Measurements from ENCODE around the gene SOX4.

DNA sequence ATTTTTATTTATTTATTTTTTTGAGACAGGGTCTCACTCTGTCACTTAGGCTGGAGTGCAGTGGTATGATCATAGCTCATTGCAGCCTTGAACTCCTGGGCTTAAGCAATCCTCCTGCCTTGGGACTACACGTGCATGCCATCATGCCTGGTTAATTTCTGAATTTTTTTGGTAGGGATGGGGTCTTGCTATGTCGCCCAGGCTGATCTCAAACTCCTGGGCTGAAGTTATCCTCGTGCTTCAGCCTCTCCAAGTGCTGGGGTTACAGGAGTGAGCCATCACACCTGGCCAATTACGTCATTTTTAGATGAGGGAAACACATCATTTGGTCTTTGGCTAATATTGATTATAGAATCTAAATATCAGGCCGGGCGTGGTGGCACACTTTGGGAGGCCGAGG is 32.1 kb downstream of the SOX4 start:
- TF ChIP-seq POLR2A (IDR thresholded peaks at IDR 0.05) = no peak
- TF ChIP-seq, protein P1, sequence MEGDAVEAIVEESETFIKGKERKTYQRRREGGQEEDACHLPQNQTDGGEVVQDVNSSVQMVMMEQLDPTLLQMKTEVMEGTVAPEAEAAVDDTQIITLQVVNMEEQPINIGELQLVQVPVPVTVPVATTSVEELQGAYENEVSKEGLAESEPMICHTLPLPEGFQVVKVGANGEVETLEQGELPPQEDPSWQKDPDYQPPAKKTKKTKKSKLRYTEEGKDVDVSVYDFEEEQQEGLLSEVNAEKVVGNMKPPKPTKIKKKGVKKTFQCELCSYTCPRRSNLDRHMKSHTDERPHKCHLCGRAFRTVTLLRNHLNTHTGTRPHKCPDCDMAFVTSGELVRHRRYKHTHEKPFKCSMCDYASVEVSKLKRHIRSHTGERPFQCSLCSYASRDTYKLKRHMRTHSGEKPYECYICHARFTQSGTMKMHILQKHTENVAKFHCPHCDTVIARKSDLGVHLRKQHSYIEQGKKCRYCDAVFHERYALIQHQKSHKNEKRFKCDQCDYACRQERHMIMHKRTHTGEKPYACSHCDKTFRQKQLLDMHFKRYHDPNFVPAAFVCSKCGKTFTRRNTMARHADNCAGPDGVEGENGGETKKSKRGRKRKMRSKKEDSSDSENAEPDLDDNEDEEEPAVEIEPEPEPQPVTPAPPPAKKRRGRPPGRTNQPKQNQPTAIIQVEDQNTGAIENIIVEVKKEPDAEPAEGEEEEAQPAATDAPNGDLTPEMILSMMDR (IDR thresholded peaks at IDR 0.05 in 4 of 5, conservative IDR thresholded peaks at IDR 0.05 in 1 of 5) = no peak

Data from gastrocnemius medialis (tissue), 4 donors.